Psoas muscle (tissue), 8 donors: ENCODE data around the gene CYP4A22. TPM values are rescaled to one million over a fixed set of nuclear protein-coding genes. Genes with fewer than 3 reads are reported as not detected.

ENCODE experiments used
- ATAC-seq, 4 donors: fragments of 200-7000 bp; cut with Tn5 transposase; one replicate each; pipeline ENCODE4 v1.9.1; 2020; ENCODE audit warnings: moderate library complexity in 3 of 4, mild to moderate bottlenecking in 2 of 4
- DNase-seq, 2 donors: peaks; one replicate each; pipeline ENCODE4 v3.0.0-alpha.2; 2020
- H3K27ac ChIP-seq: fragments of 200-600 bp; one replicate; pipeline ENCODE4 v1.8.0; 2022
- H3K27me3 ChIP-seq, 3 donors: fragments of 200-600 bp in 1 of 3; one replicate each; pipeline versions ENCODE4 v1.6.1 to v1.8.0; 2013 to 2022; ENCODE audit warnings: low read length in 2 of 3, mild to moderate bottlenecking in 2 of 3, moderate library complexity in 1 of 3; ENCODE audit not compliant: insufficient read depth in 3 of 3
- H3K36me3 ChIP-seq, 2 donors: fragments of 200-600 bp in 1 of 2; one replicate each; pipeline versions ENCODE4 v1.6.1 to v1.8.0; 2013 to 2022; ENCODE audit warnings: low read depth in 1 of 2, mild to moderate bottlenecking in 1 of 2, moderate library complexity in 1 of 2; ENCODE audit not compliant: insufficient read depth in 1 of 2
- H3K4me1 ChIP-seq: fragments of 200-600 bp; one replicate; pipeline ENCODE4 v1.8.0; 2022
- H3K4me3 ChIP-seq: fragments of 200-600 bp; one replicate; pipeline ENCODE4 v1.8.0; 2022; ENCODE audit warnings: mild to moderate bottlenecking
- H3K9me3 ChIP-seq: fragments of 200-600 bp; one replicate; pipeline ENCODE4 v1.8.0; 2022
- WGBS, 3 donors: extraction: QIAGEN DNeasy Blood & Tissue Kit; methylation state at CpG; one replicate each; pipeline versions ENCODE4 v1.1.6 to v1.1.7; 2013; 5-methylcytosine and 5-hydroxymethylcytosine counted together
- intact Hi-C, 2 donors: fragments of 100-400 bp; cut with DNase I; formaldehyde crosslinking; loops; one replicate each; pipeline versions ENCODE4 v1.11.0 to v1.14.2; 2022
- polyA plus RNA-seq, 3 donors: library from polyadenylated mRNA; stranded (reverse); fragments of 200-250 nt; gene quantifications; one replicate each; pipeline ENCODE4 v1.2.3, GENCODE V29; 2013
- total RNA-seq, 4 donors: library from RNA; stranded (reverse); fragmentation: NEBNext Ultra II Directional in 2 of 4; extraction: Animal tissue kit (Norgen Biotek cat#: 25700) in 2 of 4; gene quantifications; one replicate each; pipeline versions ENCODE4 v1.2.1 to v1.2.4, GENCODE V29; 2021 to 2023
- TF ChIP-seq, protein P1 (sequence below): fragments of 200-600 bp; IDR thresholded peaks from one replicate; pipeline ENCODE4 v1.8.0; 2022; ENCODE audit warnings: antibody characterized with exemption
- donor health status: healthy with polysubstance abuse.
- donor health status: DM: no; HTN: no; CAD: no; lungs with moderate emphysema.
- donor health status: Bipolar disorder and iron deficiency.
- donor health status: healthy.
- donor health status: DM: yes; HTN: yes; CAD: no.
- donor health status: DM: no; HTN: no; CAD: no.
- donor health status: DM: no; HTN: no; CAD: no.
- donor health status: DM: yes; HTN: yes; CAD: no.

The CYP4A22 gene
- total and polyA plus RNA-seq, 7 donors: 0.03 to 0.04 TPM; not detected in 5

DNA sequence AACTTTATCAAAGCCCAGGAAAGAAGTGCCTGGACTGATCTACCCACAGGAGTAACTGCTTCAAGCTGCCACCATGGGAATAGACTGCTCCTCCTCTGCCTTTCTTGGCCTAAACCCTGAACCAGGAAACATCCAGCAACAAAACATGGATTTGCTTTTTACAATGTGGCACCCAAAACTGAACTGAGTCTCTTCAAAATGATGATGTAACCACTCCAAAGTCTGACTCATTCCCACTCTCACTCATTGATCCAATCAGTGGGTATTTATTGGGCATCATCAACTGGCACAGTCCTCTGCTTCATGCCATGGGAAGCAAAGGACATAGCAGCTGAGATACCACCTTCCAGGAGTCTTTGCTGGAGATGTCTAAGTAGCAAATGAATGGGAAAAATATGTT, 23.5 kb downstream of the CYP4A22 start:
- no peak overlapping the region for H3K4me3 ChIP-seq
- H3K4me1 ChIP-seq: no peaks in the 10 kb centered on the region
- peaks cover 0 to 4% (median 0%) of the 10 kb centered on the region in 3 donors for H3K27me3 ChIP-seq
- H3K27ac ChIP-seq: no peak overlapping the region
- no peak for DNase-seq
- ATAC-seq: no peak
- TF ChIP-seq, protein P1, sequence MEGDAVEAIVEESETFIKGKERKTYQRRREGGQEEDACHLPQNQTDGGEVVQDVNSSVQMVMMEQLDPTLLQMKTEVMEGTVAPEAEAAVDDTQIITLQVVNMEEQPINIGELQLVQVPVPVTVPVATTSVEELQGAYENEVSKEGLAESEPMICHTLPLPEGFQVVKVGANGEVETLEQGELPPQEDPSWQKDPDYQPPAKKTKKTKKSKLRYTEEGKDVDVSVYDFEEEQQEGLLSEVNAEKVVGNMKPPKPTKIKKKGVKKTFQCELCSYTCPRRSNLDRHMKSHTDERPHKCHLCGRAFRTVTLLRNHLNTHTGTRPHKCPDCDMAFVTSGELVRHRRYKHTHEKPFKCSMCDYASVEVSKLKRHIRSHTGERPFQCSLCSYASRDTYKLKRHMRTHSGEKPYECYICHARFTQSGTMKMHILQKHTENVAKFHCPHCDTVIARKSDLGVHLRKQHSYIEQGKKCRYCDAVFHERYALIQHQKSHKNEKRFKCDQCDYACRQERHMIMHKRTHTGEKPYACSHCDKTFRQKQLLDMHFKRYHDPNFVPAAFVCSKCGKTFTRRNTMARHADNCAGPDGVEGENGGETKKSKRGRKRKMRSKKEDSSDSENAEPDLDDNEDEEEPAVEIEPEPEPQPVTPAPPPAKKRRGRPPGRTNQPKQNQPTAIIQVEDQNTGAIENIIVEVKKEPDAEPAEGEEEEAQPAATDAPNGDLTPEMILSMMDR: no peak
- no peaks in the 10 kb centered on the region for H3K36me3 ChIP-seq
- intact Hi-C loops: no loop called here
- no peaks in the 10 kb centered on the region for H3K9me3 ChIP-seq

DNA sequence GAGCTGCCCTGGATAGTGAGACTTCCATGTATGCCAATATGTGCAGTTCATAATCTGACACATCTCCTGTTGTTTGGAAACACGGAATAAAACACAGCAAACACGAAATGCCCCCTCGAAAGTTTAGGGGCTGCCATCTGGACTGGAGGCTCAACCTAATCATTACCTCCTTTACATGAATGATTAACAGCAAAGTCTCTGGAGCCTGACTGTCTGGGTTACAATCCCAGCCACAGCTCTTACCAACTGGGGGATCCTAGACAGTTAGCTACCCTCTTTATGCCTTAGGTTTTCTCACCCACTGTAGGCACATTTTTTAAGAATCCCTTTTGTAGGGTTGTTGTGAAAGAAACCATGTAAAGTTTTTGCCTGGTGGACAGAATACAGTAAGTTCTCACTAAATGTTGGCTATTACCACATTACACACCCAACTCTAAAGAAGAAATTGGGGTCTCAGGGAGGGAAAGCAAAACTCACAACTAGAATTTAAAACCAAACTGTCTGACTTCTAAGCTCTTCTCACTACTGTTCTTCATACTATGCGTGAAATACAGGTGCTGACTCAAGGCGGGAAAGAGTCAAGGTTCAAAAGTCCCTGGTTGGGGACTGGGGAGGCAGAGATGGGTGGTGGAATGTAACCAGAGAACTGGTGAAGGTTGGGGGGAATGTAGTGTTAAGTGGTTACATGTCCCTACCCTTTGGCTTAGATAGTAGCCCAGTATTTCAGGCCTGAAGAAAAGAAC, 24.2 kb downstream of the CYP4A22 start:
- ATAC-seq (no peak), DNase-seq (no peak)
- TF ChIP-seq, protein P1: no peak
- intact Hi-C loops: no loop called here
- Histone ChIP-seq H3K36me3 (no peaks in the 10 kb centered on the region), H3K4me3 (no peak overlapping the region), H3K27me3 (peaks cover 0 to 4% (median 0%) of the 10 kb centered on the region in 3 donors), H3K4me1 (no peaks in the 10 kb centered on the region), H3K27ac (no peak overlapping the region), H3K9me3 (no peaks in the 10 kb centered on the region)
- WGBS, 3 donors: 66 to 71% (median 66%) methylated on average over 5 of the region's 5 CpGs

DNA sequence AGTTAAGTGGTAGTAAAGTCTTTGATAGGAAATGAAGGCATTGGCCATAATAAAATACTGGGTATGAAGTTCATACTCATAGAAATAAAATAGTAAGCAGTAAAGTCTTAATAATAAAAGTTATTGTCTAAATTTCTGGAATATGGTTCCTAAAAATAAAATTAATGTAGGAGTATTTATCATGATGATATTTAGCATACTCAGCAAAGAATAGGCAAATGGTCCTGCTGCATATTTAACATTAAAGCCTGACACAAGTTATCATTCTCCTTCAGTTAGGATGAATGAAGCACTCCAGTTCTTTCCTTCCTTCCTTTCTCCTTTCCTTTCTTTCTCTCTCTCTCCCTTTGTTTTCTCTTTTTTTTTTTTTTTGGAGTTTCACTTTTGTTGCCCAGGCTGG, 27.3 kb downstream of the CYP4A22 start:
- Histone ChIP-seq H3K9me3 (no peaks in the 10 kb centered on the region), H3K27ac (no peak overlapping the region), H3K27me3 (peaks cover 0 to 4% (median 0%) of the 10 kb centered on the region in 3 donors), H3K36me3 (no peaks in the 10 kb centered on the region), H3K4me3 (no peak overlapping the region), H3K4me1 (no peaks in the 10 kb centered on the region)
- TF ChIP-seq, protein P1: no peak
- intact Hi-C loops: no loop called here
- ATAC-seq (no peak), DNase-seq (no peak)

DNA sequence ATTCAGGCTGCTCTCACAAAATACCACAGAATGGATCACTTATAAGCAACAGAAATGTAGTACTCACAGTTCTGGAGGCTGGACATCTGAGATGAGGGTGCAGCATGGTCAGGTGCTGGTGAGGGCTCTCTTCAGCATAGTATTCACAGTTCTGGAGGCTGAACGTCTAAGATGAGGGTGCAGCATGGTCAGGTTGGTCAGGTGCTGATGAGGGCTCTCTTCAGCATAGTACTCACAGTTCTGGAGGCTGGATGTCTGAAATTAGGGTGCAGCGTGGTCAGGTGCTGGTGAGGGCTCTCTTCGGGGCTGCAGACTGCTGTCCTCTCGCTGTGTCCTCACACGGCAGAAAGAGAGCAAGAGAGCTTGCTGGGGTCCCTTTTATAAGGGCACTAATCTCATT, 35.5 kb downstream of the CYP4A22 start:
- peaks cover 0 to 17% (median 2%) of the 10 kb centered on the region in 3 donors for H3K27me3 ChIP-seq
- H3K4me3 ChIP-seq: no peak overlapping the region
- ATAC-seq (no peak), DNase-seq (no peak)
- WGBS, 3 donors: 79 to 88% (median 86%) methylated on average over 5 of the region's 5 CpGs
- H3K9me3 ChIP-seq: no peaks in the 10 kb centered on the region
- H3K36me3 ChIP-seq: no peaks in the 10 kb centered on the region
- TF ChIP-seq, protein P1: no peak
- H3K4me1 ChIP-seq: no peaks in the 10 kb centered on the region
- H3K27ac ChIP-seq: no peak overlapping the region
- intact Hi-C loops: no loop called here

DNA sequence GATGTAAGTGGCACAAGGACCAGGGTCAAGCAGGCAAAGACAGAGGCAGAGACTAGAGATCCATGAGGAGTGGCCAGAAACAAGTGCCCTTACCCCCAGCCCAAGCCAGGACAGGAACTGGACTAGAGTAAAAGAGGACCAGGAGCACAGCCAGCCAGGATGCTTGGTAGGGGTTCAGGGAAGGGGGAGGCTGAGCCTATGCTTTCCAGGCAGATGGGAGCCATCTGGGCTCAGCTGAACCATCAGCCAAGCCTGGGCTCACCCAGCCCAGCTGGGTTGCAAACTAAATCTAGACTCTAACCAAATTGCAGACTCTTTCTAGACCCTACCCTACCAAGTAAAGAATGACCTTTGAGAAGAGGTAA, 37.4 kb downstream of the CYP4A22 start:
- Histone ChIP-seq H3K4me1 (peaks cover 5% of the 10 kb centered on the region), H3K27me3 (peaks cover 0 to 17% (median 2%) of the 10 kb centered on the region in 3 donors), H3K9me3 (no peaks in the 10 kb centered on the region), H3K36me3 (no peaks in the 10 kb centered on the region), H3K4me3 (no peak overlapping the region), H3K27ac (no peak overlapping the region)
- ATAC-seq (no peak), DNase-seq (no peak)
- intact Hi-C loops: no loop called here
- TF ChIP-seq, protein P1: no peak
